ENCODE measurements around the gene KCNJ16.
A peak's percentile ranks its signal among the peaks of the same experiment; 100 is the strongest.

Gene KCNJ16

DNA sequence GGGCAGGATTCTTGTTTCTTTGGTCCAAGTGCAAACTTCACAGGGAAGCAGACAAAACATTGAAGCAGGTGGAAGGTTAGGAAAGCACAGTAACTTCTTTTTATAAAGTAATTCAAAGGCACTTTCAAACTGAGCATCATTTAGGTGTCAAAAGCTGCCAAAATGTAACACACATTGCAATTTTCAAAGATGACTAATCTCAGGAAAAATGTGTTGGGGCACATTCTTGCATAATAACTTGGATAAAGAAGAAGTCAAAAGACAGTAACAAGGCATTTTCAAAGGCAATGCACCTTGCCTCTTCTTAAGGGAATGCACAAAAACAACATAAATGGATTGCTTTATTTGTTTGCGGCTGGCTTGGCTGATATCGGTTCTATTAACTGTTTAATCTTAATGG is 97.9 kb downstream of the KCNJ16 start:
- H3K4me3 ChIP-seq (ENCODE audit: control insufficient read depth, low read depth, low read length), result no peak overlapping the region
- TF ChIP-seq, protein P1, sequence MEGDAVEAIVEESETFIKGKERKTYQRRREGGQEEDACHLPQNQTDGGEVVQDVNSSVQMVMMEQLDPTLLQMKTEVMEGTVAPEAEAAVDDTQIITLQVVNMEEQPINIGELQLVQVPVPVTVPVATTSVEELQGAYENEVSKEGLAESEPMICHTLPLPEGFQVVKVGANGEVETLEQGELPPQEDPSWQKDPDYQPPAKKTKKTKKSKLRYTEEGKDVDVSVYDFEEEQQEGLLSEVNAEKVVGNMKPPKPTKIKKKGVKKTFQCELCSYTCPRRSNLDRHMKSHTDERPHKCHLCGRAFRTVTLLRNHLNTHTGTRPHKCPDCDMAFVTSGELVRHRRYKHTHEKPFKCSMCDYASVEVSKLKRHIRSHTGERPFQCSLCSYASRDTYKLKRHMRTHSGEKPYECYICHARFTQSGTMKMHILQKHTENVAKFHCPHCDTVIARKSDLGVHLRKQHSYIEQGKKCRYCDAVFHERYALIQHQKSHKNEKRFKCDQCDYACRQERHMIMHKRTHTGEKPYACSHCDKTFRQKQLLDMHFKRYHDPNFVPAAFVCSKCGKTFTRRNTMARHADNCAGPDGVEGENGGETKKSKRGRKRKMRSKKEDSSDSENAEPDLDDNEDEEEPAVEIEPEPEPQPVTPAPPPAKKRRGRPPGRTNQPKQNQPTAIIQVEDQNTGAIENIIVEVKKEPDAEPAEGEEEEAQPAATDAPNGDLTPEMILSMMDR (IDR thresholded peaks at IDR 0.05; ENCODE audit: control insufficient read depth, insufficient read depth, low read depth, low read length, missing control alignments), result no peak
- DNase-seq (ENCODE audit: low read depth), result no peak

DNA sequence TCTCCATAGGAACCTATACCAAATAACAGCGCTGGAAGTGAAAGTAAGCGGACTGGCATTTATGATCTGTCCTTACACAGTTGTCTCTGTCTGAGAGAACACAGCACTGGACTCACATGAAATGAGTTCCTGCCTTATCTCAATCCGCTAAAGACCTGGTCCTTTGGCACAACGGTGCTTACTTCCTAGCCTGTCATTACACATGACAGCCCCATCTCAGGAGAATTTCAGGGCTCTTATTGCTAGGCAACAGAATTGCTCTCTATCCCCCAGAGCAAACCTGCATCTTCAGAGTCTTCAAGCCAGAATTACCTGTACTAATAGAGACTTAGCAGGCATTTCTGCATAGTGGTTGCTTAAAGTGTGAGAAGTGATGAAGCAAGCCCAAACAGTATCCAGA is 98.7 kb downstream of the KCNJ16 start:
- no peak for DNase-seq (ENCODE audit: low read depth)
- TF ChIP-seq, protein P1 (IDR thresholded peaks at IDR 0.05; ENCODE audit: control insufficient read depth, insufficient read depth, low read depth, low read length, missing control alignments), result no peak

DNA sequence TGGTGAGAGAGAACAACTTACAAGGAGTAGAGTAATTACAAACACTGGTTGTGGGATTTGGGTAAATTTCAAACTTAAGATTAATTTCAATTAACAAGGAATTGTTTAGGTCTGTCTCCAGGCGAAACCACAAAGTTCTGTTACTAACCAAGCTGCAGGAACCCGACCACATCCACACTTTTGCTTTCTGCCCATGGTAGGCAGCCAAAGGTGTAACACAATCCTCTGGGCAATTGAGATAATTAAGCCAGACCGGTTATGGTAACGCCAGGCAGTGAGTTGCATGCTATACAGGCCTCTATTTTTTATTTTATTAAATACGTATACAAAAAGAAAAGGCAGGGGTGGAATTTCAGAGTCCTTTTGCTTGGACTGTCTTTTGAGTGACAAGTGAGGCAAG is 106.4 kb downstream of the KCNJ16 start:
- DNase-seq (ENCODE audit: low read depth), result no peak
- no peak overlapping the region for H3K4me3 ChIP-seq (ENCODE audit: control insufficient read depth, low read depth, low read length)
- TF ChIP-seq, protein P1 (IDR thresholded peaks at IDR 0.05; ENCODE audit: control insufficient read depth, insufficient read depth, low read depth, low read length, missing control alignments), result no peak

More for the DNA sequence above, 98.7 kb downstream of the KCNJ16 start:
- H3K4me3 ChIP-seq (ENCODE audit: control insufficient read depth, low read depth, low read length), result no peak overlapping the region

DNA sequence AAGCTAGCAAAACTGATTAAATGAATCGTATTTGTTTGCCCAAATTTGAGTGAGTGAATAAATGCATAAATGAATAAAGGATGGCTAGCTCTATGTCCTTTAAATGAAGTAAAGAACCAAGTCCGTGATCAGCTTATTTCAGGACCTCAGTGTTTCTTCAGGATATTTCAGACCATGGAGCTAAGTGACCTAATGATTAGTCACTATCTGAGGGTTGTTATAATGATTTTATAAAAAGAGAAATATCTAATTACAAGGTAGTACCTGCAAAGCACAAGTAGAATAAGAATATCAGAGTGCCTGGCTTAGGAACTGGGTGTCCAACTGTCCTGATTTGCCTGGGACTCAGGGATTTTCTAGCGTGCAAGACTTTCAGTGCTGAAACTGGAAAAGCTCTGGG is 106.8 kb downstream of the KCNJ16 start:
- no peak overlapping the region for H3K4me3 ChIP-seq (ENCODE audit: control insufficient read depth, low read depth, low read length)
- TF ChIP-seq, protein P1 (IDR thresholded peaks at IDR 0.05; ENCODE audit: control insufficient read depth, insufficient read depth, low read depth, low read length, missing control alignments), result no peak
- DNase-seq (ENCODE audit: low read depth), result no peak

DNA sequence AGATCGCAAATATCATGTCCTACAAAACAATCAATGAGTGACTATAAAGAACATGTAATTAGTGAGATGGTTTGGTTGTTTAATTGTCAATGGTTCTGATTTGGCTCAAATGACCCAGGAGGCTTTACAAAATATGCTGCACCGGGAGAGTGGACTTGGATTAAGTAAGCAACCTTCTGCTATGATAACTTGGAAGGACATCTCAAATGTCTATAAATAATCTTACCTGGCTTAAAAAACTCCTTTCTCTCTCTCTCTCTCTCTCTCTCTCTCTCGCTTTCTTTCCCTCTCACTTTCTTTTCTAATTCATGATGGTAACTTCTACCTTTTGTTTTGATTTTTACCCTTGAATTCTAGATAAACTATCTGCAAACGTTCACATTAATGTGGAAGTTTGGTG is 108.5 kb downstream of the KCNJ16 start:
- TF ChIP-seq, protein P1 (IDR thresholded peaks at IDR 0.05; ENCODE audit: control insufficient read depth, insufficient read depth, low read depth, low read length, missing control alignments), result no peak
- no peak for DNase-seq (ENCODE audit: low read depth)
- no peak overlapping the region for H3K4me3 ChIP-seq (ENCODE audit: control insufficient read depth, low read depth, low read length)

DNA sequence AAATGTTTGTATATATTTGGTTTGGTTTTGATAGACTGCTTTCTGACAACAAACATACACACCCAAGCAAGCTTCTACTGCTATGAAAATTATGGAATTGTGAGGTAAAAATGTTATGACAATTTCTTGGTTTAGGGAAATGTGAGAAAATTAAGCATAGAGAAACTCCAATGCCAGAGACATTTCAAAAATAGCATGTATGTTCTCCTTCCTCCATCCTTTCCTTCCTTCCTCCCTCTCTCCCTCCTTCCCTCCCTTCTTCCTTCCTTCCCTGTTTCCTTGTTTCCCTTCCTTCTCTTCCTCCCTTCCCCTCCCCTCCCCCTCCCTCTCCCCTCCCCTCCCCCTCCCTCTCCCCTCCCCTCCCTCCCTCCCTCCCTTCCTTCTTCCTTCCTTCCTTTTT is 109.2 kb downstream of the KCNJ16 start:
- H3K4me3 ChIP-seq (ENCODE audit: control insufficient read depth, low read depth, low read length), result no peak overlapping the region
- TF ChIP-seq, protein P1 (IDR thresholded peaks at IDR 0.05; ENCODE audit: control insufficient read depth, insufficient read depth, low read depth, low read length, missing control alignments), result no peak
- no peak for DNase-seq (ENCODE audit: low read depth)

DNA sequence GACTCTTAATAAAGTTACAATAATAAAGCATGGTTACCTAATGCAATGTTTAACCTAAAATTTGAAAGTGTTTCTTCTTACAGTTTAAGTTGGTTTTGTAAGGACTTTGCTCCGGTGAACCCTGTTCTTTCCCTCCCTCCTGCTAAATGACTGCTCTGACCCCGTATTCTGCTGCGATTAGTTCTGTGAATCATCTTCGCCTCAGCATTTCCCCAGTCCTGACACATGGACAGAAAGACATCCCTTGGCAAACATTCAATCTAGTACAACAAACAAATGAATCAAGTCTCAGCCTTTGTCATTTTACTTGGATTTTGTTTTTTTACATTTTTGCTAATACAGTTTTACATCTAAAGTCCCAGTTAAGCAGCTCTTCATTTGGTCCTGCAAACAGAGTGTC is 109.7 kb downstream of the KCNJ16 start:
- peak; percentile 4 for DNase-seq (ENCODE audit: low read depth)
- TF ChIP-seq, protein P1 (IDR thresholded peaks at IDR 0.05; ENCODE audit: control insufficient read depth, insufficient read depth, low read depth, low read length, missing control alignments), result no peak
- no peak overlapping the region for H3K4me3 ChIP-seq (ENCODE audit: control insufficient read depth, low read depth, low read length)

All from AG09309 (cell line).